NCI-H2227 (cell line): ENCODE data around the gene PKIG.
"Not testable (repeated sequence)": the region's sequence is repeated elsewhere in the genome, so short reads cannot be mapped to it uniquely, and the experiment has no call there.

Experiments used
- DNase-seq: peaks from one replicate; lab custom pipeline; 2025; ENCODE audit not compliant: unreplicated experiment; lab: John Stamatoyannopoulos, UW

The PKIG gene

DNA sequence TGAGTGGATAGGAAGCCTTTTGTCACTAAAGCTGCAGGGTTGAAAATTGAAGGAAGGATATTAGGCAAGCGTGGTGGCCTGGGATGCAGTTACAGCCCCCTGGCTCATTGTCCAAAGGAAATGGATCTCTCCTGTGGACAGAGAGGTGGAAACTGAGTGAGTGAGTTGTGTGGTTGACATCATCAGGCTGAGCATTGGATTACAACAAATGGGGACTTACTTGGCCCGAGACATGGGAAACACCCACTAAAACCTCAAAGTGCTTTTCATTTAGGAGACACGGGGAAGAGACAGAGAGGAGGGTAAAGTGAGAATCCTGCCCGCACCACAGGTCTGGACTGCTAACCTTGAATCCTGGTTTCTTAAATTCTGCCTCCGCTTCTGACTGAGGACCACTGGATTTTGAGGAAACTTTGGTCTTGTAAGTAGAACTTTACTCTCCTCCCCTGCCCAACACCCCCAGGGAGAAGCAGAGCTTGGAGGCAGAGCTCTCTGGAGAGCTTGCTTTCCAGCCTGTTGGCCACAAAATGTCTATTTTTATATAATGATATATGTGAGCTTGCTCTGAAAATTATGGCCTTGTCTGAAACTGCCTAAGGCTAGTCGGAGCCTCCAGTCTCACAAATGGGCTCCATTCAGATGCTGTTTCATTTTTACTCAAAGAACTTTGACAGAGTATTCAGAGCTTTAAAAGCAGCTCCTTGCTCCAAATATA lies at the start of gene PKIG:
Gene PKIG, plus strand, starts transcription at position 269 of the 715 bp plus-strand sequence. CDS start 31,978 bp downstream, outside the sequence.
- DNase-seq = peak; percentile 22

DNA sequence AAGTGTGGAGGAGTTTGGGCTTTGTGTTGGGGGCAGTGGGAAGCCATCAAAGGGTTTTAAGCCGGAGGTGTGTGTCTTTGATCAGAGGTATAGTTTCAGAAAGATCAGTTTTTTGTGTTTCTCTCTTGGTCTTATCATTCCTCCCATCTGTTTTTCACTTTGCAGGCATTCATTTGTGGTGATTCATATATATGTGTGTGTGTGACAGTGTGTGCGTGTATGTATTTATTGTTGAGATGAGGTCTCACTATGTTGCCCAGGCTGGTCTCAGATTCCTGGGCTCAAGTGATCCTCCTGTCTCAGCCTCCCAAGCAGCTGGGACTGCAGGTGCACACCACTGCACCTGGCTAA lies 49.4 kb upstream of the PKIG start:
- DNase-seq = no peak

DNA sequence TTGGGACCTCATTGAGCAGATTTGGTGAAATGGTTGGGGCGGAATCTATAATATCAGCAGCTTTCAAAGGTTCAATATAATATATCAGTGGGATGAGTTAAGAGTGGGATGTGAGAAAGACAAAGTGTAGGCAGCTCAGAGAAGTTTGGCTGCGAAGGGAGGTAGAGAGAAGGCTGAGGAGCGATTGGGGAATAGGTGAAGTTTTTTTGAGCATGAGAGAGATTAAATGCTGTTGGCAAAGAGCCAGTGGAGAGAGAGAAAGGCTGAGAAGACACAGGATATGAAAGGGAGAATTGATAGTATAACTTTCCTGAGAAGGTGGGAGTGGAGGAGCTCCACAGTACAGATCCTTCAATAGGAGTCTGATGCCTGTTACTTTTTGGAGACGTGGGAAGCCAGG lies 48.5 kb upstream of the PKIG start:
- DNase-seq = no peak

DNA sequence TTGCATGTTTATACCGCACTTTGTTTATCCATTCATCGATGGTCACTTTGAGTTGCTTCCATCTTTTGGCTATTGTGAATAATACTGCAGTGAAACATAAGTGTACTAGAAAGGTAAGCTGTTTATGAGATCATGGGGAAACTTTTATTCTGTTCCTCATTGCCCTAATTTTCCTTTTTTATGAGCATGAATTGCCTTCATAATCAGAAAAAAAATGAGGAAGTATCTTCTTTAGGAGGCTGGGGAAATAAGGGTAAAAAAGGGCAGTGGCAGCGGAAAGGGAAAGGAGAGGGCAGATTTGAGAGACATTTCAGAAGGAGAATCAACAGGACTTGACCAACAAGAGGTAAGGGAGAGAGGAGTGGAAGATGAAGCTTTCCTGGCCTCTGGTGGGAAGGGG lies 46.2 kb upstream of the PKIG start:
- no peak for DNase-seq

DNA sequence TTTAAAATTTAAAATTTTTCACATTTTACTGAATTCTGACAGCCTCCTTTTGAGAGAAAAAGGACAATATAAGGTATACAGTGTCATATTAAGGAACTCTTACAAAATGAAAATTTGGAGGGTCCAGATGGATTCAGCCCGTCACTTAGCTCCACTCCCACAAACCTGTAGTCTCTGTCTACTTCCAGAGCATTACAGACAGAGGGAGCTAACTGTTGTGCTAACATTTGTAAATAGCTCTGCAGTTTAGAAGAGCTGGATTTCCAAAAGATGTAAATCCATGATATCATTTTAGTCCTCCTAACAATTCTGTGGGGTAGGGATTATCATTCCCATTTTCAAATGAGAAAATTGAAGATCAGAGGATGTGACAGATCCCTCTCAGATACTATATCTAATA lies 44.4 kb upstream of the PKIG start:
- DNase-seq = no peak

DNA sequence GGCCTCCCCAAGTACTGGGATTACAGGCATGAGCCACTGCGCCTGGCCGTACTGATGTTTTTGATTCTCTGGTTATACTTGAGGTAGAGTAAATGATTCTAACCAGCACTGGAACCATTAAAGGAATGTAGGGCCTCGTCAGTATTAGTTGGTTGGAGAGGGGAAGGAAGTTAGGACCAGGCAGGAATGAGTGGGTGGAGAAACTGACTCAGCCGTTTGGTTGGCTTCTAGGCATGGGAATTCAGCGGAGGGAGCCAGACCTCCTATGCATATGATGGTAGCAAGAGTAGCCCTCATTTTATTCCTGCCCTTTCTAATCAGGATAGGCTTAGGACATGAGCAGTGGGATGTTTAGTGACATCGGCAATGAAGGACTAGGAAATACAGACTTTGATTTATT lies 41.5 kb upstream of the PKIG start:
- no peak for DNase-seq

DNA sequence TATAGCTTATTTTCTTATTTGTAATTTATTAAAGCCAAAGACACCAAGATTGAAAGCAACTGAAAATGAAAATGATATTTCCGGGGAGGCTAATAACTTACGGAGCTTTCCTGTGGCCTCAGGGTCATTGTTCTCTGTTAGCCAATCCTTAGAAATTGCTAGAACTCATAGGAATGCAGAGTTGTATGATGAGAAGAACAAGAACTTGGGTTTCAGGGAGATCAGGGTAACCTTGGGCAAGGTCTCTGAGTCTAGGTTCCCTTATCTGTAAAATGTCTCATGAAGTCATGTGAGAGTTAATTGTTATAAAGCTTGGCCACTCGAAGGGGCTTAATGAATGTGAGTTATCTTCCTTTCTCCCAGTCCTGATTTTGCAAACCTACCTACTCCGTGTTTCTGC lies 40.4 kb upstream of the PKIG start:
- no peak for DNase-seq

DNA sequence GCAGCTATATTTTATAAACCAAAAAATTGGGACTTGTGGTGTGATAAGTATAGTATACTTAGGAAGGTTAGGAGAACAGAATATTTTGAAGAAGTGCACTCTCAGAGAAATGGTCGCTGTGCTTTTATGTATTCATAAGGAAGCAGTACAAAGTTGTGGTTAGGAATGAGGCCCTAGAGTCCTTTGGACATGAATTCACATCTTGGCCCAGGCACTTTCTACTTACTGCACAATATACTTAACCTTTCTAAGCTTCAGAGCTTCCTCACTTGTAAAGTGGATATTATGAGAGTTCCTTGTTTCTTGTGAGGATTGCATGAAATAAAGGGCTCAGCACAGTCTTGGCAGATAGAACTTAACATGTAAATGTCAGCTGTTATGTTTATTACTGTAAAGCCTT lies 39.5 kb upstream of the PKIG start:
- DNase-seq = no peak

DNA sequence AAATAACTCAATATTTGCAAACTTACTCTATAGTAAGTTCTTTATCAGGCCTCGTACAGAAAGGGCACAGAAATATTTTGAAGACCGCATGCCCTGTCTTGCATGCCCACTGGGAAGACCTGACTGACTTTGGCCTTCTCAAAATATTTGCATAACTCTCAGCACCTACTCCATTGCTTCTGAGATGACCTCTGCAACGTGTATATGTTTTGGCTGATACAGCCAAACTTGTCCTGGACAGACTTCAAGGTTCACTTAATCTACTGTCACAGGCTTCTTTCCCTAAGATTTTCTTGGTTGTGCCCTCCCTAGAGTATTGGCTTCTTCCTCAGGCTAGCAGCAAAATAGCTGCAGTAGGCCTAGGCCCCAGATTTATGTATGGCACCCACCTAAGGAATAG lies 39.0 kb upstream of the PKIG start:
- no peak for DNase-seq

DNA sequence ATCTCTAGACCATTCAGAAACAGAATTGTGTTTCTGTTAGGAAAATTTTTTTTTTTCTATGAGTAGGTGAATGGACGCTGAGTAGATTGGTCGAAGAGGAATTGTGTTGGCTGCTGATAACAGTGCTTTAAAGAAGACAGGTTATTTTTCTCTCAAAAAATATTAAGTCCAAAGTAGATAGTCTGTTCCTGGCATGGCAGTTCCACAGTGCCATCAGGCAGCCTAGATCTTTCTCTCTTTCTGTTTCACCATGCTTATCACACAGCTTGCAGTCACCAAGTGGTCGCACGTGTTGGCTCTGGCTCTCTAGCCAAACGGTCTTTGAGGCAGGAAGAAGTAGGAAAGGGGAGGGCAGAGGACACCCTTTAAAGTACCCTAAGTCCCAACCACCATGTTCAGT lies 38.1 kb upstream of the PKIG start:
- no peak for DNase-seq

DNA sequence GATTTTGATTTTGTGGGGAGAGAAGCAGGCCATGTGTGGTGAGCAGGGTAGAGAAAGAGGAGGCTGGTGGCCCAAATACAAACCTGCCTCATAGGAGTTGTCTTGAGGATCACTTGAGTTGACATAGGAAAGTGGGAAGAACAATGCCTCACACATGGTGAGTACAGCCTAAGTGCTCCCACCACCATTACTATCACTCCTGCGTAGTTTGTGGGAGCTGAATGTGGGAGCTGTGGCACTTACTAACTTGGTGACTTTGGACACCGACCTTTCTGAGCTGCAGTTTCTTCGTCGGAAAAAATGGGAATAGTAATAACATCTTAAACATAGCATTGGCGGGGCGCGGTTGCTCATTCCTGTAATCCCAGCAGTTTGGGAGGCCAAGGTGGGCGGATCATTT lies 35.0 kb upstream of the PKIG start:
- no peak for DNase-seq

DNA sequence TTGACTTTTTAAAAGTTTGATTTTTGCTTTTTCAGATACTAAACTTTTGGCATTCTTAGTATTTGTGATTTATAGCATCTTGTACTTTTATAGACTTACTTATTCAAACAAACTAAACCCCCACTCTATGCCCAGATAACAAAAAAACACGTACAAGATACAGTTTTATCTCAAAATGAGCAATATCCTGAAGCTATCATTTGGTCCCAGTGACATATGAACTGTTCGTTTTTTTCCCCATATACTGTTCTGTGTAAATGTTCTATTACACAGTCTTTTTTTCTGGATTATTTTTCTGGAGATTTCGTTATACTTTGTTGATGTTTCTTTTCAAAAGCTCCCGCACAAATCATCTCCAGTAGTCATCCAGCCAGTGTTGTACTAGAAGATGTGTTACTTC lies 33.3 kb upstream of the PKIG start:
- no peak for DNase-seq

DNA sequence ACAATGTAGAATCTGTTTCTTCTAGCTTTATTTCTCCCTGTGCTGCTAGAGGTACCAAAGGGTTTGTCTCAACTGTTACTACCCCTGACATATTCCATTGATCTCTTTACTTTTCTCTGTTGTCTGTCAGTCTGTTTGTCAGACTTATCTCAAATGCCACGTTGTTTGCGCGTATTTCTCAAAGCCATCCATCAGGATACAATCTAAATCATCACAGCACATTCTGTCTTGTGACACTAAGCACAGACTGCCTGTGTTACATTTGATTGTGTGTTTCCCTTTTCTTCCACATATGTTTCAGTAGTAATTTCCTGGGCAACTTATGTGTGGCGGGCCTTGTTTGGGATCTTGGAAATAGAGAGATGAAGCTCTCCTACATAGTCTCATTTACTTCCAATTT lies 30.3 kb upstream of the PKIG start:
- DNase-seq = no peak

DNA sequence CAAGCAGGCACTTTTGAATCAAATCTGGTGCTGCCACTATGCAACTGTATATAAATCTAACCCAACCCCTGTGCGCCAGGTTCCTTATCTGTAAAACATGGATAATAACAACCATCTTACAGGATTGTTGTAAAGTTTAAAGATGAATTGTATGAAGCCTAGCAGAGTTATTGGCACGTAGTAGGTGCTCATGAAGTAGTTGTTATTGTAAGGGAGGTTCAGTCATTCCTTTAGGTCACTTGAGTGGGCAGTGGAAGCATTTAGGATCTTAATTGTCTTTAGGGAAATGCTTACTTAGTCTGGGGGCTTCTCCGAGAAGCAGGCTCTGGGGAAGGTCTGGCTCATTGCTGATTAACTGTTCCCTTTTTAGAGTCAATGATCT lies 29.8 kb upstream of the PKIG start:
- DNase-seq = no peak

DNA sequence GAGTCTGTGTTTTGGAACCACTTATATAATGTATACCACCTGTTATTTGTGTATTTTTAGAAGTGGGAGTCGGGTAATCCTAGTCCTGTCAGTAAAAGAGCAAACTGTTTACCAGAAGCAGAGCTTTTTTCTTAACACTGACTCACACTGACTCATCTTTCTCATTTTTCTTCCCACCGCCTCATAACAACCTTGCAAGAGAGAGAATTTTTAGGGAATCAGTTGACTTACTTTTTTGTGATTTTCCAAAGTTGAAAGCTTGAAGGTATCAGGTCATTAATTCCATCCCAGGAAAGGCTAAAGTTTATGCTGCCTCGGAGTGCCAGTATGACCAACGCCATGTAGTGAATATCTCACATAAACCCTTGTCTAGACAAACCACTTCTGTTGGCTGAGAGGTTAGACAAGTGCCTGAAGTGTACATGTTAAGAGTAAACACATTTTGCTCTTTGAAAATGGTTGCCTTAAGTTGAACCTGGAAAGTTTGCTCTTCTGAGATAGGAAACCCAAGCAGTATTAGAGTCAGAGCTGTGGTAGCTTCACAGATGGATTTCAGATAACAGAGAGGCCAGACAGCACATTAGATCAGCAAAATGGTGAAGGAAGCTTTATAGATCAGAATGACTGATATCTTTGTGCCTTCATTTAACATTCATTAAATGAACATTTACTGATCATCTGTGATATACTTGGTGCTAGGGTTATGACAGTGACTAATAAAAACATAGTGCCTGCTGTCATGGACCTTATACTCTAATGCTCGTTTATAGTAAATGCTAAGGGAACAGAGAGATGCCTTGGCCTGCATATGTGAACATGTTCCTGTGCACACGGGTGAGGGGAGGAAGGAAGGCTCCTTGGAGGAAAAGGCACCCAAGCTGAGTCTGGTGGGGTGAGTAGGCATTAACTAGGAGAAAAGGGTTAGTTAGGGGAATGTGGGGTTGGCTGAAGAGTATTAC lies 29.1 kb upstream of the PKIG start:
- DNase-seq = no peak

DNA sequence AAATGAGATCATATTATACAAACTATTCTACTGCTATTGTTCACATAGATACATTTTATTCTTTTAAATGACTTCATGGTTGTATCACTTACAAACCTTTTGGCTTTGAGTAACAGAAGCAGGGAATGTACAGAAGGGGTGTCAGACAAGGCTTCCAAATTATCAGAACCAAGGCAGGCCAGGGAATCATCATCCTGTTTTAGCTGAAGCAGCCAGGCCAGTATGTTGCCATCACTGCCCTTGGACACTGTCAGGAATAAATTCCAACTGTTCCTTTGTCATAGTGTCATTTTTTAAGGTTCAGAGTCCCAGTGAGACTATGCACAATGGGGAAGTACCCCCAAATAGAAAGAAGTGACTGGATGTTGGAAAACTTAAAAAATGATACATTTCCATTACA lies 23.1 kb upstream of the PKIG start:
- DNase-seq = no peak

DNA sequence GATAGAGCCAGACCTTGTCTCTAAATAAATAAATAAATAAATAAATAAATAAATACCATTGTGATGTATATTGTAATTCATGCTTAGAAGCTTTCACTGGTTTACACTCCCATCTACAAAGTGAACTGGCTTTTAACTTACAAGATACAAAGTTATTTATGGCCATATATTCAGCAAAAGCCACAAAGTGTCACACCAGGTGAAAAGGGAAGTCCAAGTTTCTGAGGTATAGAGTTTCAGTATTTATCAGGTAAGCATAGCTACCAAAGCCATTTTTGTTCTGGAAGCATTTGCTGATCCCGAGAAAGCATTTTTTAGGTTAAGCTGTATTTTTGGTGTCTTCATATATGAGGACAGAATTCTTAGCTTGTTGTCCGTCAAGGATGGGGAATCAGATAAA lies 22.1 kb upstream of the PKIG start:
- DNase-seq = no peak

DNA sequence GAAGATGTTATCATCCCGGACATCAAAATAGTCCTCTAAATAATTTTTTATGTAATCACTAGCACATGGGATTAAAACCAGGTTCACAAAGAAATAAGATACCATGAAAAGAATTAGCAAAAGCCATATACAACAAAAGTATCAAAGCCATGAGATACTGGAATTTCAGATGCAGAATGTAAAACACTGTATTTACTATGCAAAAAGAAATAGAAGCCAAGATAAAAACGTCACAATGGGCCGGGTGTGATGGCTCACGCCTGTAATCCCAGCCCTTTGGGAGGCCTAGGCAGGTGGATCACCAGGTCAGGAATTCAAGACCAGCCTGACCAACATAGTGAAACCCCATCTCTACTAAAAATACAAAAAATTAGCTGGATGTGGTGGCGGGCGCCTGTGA lies 21.6 kb upstream of the PKIG start:
- not testable (repeated sequence) for DNase-seq

DNA sequence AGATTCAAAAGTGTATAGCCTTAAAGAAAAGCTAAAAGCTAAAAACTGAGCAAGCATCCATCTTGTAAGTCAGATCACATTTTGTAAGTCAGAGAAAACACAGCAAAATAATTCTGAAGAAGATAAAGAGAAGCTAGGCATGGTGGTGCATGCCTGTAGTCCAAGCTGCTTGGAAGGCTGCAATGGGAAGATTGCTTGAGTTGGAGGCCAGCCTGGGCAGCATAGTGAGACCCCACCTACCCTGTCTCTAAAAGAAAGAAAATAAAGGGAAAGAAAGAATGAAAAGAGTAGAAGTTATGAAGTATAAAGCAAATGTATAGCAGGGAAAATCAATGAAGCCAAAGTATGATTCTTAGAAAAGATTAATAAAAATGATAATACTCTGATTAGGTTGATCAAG lies 20.5 kb upstream of the PKIG start:
- DNase-seq = no peak

DNA sequence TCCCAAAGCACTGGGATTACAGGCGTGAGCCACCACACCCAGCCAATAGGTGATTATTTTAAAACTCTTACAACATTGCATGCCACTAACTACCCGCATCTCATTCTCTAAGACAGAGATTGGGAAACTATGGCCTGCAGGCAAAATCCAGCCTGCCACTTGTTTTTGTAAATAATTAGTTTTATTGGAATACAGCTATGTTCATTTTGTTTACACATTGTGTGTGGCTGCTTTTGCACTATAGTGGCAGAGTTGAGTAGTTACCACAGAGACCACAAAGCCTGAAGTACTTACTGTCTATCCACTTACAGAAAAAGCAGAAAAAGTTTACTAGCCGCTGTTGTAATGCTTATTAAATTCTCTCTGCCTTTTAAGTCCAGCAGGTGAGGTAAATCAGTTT lies 16.4 kb upstream of the PKIG start:
- DNase-seq = no peak

DNA sequence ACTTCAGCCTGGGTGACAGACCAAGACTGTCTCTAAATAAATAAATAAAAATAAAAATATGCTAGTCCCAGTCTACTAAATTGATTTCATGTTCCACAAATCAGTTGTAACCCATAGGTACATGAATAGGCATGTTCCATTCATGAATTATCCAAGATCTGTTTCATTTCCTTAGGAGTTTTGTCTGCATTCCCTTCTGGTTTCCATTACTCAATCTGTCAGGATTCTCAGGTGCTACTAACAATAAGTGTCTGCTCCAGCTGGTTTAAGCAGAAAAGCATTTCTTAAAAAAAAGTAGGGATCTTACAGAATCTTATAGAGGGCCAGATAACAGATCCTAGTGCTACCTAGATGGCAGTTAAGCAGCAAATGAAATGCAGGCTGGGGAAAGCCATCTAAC lies 15.6 kb upstream of the PKIG start:
- DNase-seq = no peak

DNA sequence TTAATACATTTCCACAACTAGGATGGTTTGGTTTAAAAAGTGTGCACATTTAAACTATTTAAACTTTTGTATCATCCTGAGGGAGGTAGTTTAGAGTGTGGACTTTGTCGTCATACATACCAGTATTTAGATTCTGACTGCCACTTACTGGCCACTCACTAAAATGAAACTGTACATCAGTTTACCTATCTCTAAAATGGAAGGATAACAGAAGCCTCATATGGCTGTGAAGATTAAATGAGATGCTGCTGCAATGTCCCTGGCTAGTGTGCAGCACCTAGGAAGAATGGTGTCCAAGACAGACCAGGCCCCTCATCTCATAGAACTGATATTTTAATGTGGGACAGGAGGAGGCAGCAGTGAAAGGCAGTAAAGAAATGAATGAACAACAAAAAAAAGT lies 12.0 kb upstream of the PKIG start:
- no peak for DNase-seq
